CD4-positive, alpha-beta T cell treated with Interleukin-12 subunit alpha and Interleukin-12 subunit beta, for 1 hour (primary cell): ENCODE measurements around the gene CYB561D1.
A peak's percentile ranks its signal among the peaks of the same experiment; 100 is the strongest.

Experiments used
- DNase-seq: peaks from one replicate; pipeline ENCODE4 v3.0.0-alpha.2; 2020

The CYB561D1 gene

DNA sequence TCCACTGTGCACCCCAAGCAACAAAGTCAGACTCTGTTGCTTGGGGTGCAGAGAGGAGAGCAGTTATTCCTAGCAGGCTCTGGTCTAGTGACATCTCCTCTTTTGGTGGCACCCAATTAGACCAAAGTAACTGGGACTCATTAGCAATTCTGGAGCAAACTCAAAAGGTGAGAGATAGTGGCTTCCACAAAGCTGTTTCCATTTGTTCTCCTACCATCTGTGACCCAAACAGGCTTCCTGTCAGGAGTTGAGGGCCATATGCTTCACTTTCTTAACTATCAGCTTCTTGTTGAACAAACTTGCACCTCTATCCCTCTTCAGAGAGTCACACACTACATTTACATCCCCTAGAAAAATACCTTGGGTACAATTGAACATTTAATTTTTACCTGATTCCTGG, 11.7 kb upstream of the CYB561D1 start:
- no peak for DNase-seq

DNA sequence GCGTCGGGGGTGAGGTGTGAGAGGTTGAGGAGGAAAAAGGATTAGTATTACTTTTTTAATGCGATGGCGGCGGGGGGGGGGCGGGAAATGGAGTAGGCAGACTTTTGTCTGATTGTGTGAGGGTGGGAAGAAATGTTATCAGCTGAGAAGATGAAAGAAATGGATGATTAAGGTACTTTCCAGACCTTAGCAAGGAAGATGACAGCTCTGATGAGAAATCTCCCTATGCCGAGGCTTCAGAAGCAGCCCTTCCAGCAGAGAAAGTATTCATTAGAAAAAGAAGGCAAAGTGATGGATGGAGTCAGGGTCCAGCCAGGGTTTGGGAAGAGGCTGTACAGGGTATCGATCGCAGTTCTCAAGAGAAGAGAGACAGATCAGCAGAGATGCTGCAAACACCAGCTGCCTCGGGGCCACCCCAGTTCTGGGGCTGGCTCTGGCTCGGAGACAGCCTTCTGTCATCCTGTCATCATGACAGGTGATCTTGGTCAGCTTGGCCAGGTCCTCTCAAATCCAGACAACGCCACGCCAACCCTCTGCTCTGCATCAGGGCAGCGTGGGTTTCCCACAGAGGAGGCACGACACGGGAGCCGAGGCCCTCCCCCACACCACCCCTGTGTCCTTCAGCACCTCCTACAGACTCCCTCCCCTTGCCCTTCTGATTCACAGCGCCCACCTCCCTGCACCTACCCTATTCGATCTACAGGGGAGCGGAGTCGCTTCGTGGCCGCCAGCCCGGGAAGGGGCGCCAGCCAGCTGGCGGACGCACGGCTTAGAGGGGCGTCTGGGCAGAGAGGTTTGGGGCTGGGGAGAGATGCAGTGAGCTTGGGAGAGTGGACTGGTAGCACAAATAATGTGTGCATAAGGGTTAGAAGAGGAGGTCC, 10.9 kb upstream of the CYB561D1 start:
- DNase-seq = peak; percentile 55

DNA sequence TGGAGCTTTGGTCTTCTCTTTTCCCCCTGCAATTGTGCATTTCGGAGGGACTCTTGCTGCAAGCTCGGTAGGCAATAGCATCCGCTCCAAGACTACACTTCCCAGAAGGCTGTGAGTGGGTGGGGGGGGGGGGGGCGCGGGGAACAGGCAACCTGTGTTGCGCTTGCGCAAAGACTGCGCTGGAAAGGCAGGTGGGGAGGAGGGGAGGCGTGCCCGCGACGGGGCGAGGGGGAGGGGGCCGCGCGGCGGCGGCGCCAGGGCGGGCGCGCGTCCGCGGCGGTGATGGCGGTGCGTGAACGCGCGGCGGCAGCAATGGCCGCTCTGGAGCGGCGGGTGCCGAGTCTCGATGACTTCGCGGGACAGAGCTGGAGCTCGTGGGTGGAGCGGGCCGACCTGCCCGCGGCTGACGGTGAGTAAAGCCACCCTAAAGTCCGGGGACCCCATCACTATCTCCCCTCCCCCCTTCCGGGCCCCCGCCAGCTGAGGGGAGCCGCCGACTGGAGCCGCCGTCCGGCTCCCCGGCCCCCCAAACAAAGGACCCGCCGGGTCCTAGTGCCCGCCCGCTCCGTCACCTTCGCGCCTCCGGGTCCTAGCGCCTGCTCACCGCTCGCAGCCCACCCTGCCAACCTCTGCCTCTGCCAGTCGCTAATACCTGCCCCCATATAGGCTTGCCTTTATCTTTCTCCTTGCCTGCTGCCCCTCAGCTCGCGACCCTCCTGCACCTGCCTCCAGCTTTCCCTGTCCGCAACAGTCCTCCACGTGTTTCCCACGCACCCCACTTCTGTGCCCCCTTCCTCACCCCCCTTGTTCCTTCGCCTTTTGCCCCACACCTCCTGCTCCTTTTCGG, 10.0 kb upstream of the CYB561D1 start, which contains the start of gene ATXN7L2:
Gene ATXN7L2 (plus strand): TSS at position 234 of the 847 bp plus-strand sequence. CDS start 49 bp downstream, at position 283.
- peak; percentile 96 for DNase-seq

DNA sequence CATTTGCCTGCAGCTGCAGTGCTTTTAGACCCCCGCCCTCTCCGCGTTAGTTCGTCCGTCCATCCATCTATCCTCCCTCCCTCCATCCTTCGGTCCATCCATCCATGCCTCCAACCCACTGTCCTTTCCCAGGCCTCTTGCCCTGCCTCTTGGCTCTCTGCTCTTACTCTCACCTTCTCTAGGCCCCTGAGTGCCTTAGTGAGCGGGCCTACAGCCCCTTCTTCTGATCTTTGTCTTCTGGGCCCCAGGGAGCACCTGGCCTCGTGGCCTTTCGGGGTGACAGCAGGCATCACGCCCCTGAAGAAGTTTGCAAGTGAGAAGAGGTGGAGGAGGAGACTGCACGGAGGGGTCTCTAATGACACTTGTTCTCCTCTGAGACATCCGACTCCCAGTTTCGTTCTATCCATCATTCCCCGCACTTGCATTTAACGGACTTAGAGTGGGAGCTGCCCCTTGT, 9.3 kb upstream of the CYB561D1 start:
- no peak for DNase-seq

DNA sequence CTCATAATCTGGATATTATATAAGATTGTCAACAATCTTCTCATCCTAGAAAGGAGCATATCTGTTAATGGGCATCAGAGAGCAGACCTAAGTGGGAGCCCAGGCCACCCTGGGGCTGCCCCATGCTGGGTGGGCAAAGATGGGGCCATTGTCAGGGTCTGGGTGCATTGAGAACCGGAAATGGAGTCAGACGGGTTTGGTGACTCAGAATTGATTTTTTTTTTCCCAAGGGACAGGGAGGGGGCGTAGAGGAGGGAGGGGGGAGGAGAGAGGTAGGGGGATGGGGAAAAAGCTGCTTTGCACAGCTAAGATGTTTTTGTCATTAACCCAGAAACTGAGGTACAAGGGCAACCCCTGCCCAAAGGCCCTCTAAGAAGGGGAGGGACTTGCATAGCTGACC, 8.9 kb upstream of the CYB561D1 start:
- no peak for DNase-seq

DNA sequence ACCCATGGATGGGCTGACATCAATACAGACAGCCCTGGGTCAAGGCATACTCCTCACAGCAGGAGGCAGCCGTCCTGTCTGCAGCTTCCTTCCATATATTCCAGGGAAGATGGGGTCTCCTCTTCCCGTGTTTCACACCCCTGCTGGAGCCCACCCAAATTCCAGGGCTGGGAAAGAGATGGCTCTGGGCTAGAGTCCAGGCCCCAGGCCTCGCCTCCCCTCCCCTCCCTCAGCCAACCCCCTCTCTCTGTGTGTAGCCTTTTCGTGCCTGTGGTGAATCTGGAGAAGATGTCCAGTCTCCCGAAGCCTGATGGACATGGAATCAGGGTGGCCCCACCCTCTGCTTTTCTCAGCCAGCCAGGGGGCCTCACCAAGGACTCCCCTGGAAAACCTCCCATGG, 6.6 kb upstream of the CYB561D1 start:
- no peak for DNase-seq

DNA sequence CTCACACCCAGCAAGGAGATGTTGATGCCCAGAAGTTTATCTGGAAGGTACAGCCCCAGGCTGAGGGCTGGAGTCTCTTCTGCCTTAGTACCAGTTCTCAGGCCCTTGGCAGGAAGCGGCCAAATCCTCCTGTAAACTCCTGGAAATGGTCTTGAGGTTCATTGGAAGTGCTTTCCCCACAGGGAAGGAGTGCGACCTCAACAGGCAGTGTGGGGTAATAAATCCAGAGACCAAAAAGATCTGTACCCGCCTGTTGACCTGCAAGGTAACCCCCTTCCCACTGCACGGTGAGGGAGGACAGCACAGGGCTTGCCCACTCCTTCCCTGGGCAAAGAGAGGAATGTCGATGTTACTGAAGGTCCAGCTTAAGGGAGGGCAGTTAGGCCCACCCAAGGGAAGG, 5.7 kb upstream of the CYB561D1 start:
- no peak for DNase-seq

DNA sequence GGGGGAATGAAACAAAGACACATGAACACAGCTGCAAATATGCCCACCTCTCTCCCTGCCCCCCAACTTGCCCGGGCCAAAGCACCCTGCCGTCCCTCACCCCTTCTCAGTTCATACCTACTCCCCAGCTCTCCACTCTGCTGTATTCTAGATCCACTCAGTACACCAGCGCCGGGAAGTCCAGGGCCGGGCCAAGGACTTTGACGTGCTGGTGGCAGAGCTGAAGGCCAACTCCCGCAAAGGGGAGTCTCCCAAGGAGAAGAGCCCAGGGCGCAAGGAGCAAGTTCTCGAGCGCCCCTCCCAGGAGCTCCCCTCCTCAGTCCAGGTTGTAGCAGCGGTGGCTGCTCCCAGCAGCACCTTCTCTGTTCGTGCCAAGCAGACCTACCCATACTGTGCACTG, 5.2 kb upstream of the CYB561D1 start:
- no peak for DNase-seq

DNA sequence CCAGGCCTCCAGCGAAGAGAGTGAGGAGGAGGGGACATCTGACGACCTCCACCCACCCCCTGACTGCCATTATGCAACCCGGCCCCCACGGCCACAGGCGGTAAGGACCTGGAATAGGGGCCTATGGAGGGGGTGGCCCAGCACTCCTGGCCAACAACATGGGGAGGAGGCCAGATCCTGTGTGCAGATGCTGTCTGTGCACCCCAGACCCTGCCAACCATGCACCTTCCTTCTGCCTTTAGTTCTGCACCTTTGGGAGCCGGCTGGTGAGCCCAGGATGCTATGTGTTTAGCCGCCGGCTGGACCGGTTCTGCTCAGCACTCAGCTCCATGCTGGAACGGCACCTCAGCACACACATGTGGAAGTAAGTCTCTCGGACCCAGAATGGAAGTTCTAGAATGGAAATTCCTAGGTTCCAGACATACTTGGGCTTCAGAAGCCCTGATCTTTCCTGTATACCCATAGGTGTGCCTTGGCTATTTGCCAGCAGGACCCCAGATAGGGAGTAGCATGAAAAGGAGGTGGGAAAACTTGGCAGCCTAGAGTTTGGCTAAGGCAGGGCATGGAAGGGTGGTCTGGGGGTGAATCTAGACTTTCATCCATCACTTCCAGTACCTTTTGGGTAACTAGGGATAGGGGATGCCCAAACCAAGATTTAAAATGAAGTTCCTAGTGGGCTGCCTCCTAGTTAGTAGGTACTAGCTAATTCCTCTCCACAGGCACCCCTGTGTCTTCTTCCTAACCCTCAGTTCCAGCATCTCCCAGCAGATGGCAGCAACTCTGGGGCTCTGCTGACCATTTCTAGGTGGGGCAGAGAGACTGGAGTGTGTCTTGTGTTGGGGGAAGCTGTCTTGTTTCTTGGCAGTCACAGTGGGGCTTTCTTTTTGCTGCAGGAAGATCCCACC, 3.6 kb upstream of the CYB561D1 start:
- peak; percentile 81 for DNase-seq

DNA sequence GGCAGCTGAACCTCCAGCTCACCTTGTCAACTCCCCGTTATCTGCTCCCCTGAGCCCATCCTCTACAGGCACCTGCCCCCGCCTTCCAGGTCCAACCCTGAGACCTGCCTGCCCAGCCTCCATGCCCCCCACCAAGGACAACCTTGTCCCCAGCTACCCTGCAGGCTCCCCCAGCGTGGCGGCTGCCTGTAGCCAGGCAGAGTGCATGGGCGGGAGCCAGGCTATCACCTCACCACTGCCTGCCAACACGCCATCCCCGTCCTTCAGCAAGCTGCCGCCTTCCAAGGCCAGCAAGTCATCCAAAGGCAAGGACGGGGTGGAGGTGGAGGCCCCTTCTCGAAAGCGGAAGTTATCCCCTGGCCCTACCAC, 3.0 kb upstream of the CYB561D1 start:
- no peak for DNase-seq

DNA sequence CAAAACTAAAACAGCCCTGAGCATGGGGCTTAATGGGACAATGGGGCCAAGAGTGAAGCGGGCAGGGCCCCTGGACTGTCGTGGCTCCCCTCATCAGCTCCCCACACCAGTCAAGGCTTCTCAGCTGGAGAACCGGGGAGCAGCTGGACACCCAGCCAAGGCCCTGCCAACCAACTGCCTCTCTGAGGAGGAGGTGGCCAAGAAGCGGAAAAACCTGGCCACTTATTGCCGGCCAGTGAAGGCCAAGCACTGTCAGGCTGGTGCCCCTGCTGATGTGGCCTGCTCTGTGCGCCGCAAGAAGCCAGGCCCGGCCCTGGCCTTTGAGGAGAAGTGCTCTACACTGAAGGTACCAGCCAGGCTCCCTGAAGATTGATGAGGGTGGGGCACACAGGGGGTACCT, 2.5 kb upstream of the CYB561D1 start:
- DNase-seq = no peak

DNA sequence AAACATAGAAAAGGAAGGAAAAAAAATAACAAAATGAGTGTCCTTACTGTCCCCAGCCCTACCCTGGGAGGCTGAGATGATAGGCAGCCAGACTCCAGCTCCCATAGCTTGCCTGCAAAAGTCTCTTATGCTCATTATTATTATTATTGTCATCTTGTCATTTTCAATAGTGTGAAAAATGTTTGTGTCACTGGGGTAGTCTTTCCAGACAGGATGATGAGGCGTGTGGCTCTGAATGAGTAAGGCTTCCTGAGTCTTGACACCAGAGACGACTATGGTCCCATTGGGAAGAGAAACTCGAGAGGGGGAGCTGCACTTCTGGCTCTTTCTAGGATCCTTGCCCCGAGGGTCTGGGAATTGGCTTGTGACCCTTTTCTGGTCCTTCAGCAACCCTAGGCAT, 1.1 kb upstream of the CYB561D1 start:
- no peak for DNase-seq

DNA sequence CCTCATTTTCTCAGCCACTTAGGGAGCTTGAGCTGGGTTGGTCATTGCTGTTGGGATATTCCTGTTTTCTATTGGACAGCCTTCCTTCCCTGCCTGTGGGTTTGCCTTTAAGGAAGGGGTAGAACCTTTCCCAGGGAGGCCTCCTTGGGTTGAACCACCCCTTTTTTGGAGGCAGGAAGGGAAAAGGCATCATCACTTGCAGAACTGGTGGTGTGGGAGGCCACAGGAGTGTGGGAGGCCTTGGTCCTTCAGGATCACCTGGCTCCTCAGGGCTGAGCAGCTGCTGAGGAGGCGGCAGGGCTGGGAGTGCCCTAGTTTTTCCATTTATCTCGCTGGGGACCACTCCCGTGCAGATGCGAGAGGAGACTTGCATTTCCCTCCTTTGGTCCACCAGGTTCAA, 667 bp upstream of the CYB561D1 start:
- DNase-seq = no peak

DNA sequence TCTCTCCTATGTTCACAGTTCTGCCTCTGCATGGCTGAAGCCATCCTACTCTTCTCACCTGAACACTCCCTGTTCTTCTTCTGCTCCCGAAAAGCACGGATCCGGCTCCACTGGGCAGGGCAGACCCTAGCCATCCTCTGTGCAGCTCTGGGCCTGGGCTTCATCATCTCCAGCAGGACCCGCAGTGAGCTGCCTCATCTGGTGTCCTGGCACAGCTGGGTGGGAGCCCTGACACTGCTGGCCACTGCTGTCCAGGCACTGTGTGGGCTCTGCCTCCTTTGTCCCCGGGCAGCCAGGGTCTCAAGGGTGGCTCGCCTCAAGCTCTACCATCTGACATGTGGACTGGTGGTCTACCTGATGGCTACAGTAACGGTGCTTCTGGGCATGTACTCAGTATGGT, 1.8 kb downstream of the CYB561D1 start:
- DNase-seq = no peak

DNA sequence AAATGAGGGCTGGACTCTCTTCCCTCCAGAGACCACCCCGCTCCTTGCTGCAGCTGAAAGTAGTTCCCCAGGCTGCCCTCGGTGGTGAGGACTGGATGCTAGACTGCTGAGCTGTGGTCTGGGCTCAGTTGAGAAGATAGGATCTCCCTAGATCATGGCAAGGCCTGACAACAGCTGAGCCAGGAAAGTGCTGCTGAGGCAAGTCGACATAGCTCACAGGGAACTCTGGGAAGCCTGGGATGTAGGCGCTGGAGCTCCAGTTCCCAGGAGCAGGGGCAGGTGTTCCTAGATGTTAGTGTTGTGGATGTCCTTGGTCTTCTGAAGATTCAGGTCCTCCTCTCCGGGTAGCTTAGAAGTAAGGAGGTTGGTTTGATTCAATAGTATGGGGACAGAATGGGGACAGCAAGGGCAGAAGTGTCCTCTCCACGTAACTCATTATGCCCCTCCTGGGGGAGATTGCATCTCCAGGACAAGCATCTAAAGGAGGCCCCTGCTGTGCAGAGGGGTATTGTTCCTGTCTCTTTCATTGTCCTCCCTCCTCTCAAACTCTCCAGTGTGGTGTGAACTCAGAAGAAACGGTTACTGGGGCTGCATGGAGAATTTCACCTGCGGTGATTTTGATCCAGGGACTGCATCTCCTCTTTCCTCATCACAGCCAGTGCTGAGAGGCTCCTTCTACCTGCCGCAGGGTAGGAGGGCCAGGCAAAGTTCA, 3.7 kb downstream of the CYB561D1 start:
- DNase-seq = no peak

DNA sequence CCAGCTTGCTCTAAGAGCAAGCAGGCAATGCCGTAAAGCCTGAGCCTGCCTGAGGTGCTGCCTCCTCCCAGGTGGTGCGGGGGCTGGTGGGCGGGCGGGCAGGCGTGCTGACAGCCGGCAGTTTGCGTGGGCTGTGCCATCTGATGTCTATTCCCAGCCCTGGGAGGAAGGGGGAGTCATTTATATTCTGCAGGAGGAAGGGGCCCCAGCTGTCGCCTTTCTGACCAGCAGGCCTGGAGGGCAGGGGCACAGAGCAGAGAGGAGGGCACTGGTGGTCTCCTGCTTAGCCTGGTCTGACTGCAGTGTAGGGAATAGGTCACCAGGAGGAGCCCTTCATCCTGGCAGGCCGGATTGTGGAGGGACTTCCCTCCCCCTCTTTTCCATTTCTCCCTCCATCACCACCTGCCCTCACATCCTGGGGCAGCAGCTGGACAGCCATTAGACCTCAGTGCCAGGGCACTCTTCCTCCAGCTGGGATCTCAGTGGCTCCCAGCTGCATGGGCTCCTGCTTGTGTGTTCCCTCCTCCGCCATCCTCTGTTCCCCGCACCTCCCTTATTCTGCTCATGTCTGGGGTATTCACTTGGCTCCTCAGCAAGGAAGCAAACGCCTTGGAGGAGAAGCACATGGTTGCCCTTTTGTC, 4.4 kb downstream of the CYB561D1 start:
- peak; percentile 29 for DNase-seq

DNA sequence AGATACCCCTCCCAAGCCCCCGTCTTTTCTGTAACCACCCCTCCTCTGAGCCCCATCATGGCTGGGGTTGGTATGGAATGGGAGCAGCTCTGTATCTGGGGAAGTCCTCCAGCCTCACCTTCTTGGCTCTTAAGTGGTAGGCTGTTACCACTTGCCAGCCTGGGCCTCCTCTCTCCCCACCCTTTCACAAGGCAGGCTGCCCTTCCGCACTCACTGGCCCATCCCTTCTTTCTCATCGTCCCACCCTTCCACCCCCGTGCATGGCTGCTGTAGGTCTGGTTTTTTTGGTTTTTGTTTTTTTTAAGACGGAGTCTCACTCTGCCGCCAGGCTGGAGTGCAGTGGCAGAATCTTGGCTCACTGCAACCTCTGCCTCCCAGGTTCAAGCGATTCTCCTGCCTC, 5.2 kb downstream of the CYB561D1 start:
- DNase-seq = no peak

DNA sequence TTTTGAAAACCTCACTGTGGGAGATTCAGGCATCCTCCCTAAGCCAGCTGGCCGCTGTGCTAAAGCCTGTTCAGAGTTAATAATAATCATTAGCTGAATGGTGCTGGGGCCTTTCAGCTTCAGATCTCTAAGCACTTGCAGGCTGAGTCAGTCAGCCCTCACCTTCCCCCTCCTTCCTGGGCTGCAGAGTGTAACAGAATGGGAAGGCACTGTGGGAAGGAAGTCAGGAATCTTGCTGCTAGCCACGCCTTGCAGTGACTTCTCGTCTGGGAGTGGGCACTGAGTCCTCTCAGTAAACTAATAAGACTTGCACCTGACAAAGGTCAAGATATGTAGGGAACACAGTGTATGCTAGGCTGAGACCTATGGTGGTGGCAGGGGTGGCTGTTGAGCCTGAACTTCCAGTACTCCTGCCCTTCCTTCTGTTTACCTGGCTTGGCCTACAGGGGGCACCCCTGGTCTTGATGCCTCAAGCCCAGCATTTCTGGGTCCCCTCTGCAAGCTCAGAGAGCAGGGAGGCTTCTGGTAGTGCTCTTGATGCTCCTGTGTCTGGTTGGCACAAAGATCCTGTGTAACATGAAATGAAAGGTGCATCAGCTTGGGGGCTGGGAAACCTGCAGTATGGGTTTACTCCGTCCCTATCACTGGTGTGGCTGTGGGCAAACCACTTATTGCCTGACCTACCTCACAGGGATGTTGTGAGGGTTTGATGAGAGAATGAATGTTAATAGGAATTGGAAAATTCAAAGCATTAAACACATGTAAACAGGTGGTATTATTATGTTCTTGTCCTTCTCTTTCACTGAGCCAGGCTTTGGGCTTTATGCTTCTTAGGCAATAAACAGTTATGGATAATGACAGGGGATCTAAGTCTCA, 6.0 kb downstream of the CYB561D1 start:
- peak; percentile 69 for DNase-seq

DNA sequence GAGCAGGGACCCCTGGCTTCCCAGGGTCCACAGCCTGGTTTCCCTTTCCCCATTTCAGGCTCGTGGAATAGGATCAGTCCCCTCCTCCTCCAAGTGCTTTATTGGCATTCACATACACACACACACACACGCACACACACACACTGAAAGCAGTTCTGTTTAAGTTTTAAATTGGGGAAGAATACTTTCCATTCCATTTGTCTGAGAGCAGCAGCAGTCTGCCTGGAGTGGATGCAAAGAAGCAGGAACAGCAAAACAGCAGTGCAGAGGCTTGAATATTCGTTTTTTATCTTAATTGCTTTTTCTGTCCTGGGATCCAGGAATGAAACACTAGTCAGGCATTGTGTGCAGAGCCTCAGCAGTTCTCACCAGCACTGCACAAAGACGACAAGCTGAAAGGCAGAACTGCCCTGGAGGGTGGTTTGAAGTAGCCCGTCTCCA, 7.1 kb downstream of the CYB561D1 start:
- DNase-seq = no peak

DNA sequence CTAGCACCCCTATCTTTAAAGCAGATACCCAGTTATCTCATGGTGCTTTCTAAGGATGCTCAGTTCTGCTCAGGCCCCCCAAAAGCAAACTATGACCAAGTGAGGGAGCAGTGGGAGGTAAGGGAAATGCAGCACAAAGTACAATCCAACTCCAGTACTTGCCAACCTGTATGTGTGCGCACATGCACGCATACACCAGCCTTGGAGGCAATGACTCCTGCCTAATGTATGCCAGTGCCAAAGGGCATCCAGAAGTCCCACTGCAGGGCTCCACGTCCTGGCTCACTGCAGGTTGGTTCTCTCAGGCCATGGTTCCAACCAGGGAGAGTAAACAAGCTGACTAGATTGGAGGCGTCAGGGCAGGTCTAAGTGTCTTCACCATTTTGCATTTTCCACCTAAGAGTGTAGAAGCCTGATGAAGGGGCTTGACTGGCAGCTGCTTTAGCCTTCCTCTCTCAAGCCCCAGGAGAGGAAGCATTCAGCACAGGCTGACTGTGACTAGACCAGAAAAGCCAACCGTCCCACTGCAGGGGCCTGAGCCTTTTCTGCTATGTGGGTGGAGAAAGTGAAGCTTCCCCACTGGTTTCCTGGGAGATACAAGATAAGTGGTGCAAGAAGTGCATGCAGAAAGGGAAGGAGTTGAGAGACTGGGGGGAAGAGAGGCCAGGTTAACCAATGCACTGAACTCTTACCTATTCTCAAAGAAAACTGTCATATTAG, 7.9 kb downstream of the CYB561D1 start:
- no peak for DNase-seq
